Measurements from ENCODE around the gene PDGFC. TPM values are rescaled to one million over a fixed set of nuclear protein-coding genes. Genes with fewer than 3 reads are reported as not detected.

The PDGFC gene
- total RNA-seq, 1 experiment from 2014 or later, result 5.3 TPM

GRCh38 chr4:156756118-156756517, 215.5 kb downstream of the PDGFC start (continued):
- TF ChIP-seq FOXP4 (CRISPR knock-in tag; IDR thresholded peaks at IDR 0.05) (no peak), AFF4 (CRISPR knock-in tag; IDR thresholded peaks at IDR 0.05; ENCODE audit: borderline replicate concordance) (no peak), MYBL2 (CRISPR knock-in tag; IDR thresholded peaks at IDR 0.05) (no peak), RORB (CRISPR knock-in tag; IDR thresholded peaks at IDR 0.05) (no peak), HMGXB4 (CRISPR knock-in tag; IDR thresholded peaks at IDR 0.05) (no peak)

GRCh38 chr4:156754832-156755570, 216.6 kb downstream of the PDGFC start:
- CTCF ChIA-PET, result no interaction called here
- POLR2A ChIA-PET, result no interaction called here
- H3K27ac Mint-ChIP-seq, result no peak overlapping the region
- H3K36me3 Mint-ChIP-seq, result no peaks in the 10 kb centered on the region
- no peaks in the 10 kb centered on the region for H3K27me3 Mint-ChIP-seq (ENCODE audit: low read depth)
- H3K9me3 Mint-ChIP-seq, result peaks cover 9% of the 10 kb centered on the region
- H3K4me1 Mint-ChIP-seq, result peaks cover 8% of the 10 kb centered on the region
- TF ChIP-seq NFYB (CRISPR knock-in tag; conservative IDR thresholded peaks at IDR 0.05; ENCODE audit: low read depth) (no peak), E2F4 (CRISPR knock-in tag; IDR thresholded peaks at IDR 0.05; ENCODE audit: borderline replicate concordance, low read depth) (no peak), ZNF416 (CRISPR knock-in tag; IDR thresholded peaks at IDR 0.05) (no peak), SMAD3 (CRISPR knock-in tag; IDR thresholded peaks at IDR 0.05; ENCODE audit: borderline replicate concordance) (no peak), JAZF1 (CRISPR knock-in tag; IDR thresholded peaks at IDR 0.05) (no peak), NFATC4 (CRISPR knock-in tag; IDR thresholded peaks at IDR 0.05) (no peak), ZNF232 (CRISPR knock-in tag; IDR thresholded peaks at IDR 0.05) (no peak), ZNF281 (CRISPR knock-in tag; IDR thresholded peaks at IDR 0.05) (no peak), ATF6 (CRISPR knock-in tag; IDR thresholded peaks at IDR 0.05) (no peak), ZNF219 (CRISPR knock-in tag; IDR thresholded peaks at IDR 0.05; ENCODE audit: borderline replicate concordance) (no peak), ZNF396 (CRISPR knock-in tag; IDR thresholded peaks at IDR 0.05; ENCODE audit: borderline replicate concordance) (no peak), ZNF317 (CRISPR knock-in tag; IDR thresholded peaks at IDR 0.05; ENCODE audit: borderline replicate concordance, low read depth) (no peak)
- DNase-seq (ENCODE audit: low spot score) (no peak), ATAC-seq (no peak)
- no peak overlapping the region for H3K4me3 Mint-ChIP-seq

Measured in WTC11 (cell line).